GM12878 (cell line): ENCODE results near the gene CCDC47. TPM values are rescaled to one million over a fixed set of nuclear protein-coding genes. Genes with fewer than 3 reads are reported as not detected.

Experiments
- ATAC-seq: fragments of 200-7000 bp; cut with Tn5 transposase; 3 replicates; pipeline ENCODE4 v1.9.1; 2020; ENCODE audit warnings: mild to moderate bottlenecking, moderate library complexity
- BruUV-seq: library from RNA; stranded (reverse); fragments of 400-500 nt; replicated peaks from 2 replicates; lab custom pipeline; 2021; lab: Mats Ljungman, UMichigan
- CTCF ChIA-PET: fragments of 300-600 bp; sonication (Branson Sonifier 250); formaldehyde crosslinking; extraction: SDS; loops from one replicate; lab custom pipeline; 2021; ENCODE audit warnings: inconsistent platforms; lab: Yijun Ruan, JAX
- POLR2A ChIA-PET: fragments of 350-600 bp; formaldehyde crosslinking; extraction: SDS; loops from one replicate; lab custom pipeline; 2021; ENCODE audit warnings: inconsistent platforms; lab: Charles Lee
- RAD21 ChIA-PET: fragments of 300-600 bp; sonication (Branson Sonifier 250); formaldehyde crosslinking; loops from one replicate; lab custom pipeline; 2023; ENCODE audit warnings: antibody characterized with exemption; ENCODE audit not compliant: unreplicated experiment; lab: Charles Lee
- SMC1A ChIA-PET: fragments of 300-600 bp; sonication (Branson Sonifier 250); formaldehyde crosslinking; loops from one replicate; lab custom pipeline; 2023; ENCODE audit not compliant: unreplicated experiment, uncharacterized antibody; lab: Charles Lee
- DNase-seq: peaks from one replicate; pipeline ENCODE4 v3.0.0-alpha.2; 2011; ENCODE audit warnings: low read depth, low spot score
- FAIRE-seq: peaks from 3 replicates; lab custom pipeline; 2011; peaks lifted over from hg19 to GRCh38; lab: Jason Lieb, UNC
- H2AFZ ChIP-seq: 2 replicates; pipeline ENCODE4 v1.6.0; 2011; ENCODE audit warnings: low read depth, low read length, control low read depth; ENCODE audit not compliant: control insufficient read depth
- H3K27ac ChIP-seq: 2 replicates; pipeline ENCODE4 v1.5.1; 2011; ENCODE audit warnings: control low read depth; ENCODE audit not compliant: control insufficient read depth, insufficient read depth
- H3K27me3 ChIP-seq, 2 experiments: replicated peaks in 1 of 2; 2 replicates each; pipeline versions ENCODE4 v1.6.0 to v1.6.1; 2011; ENCODE audit warnings: low read length in 1 of 2; ENCODE audit not compliant: control insufficient read depth in 2 of 2, insufficient read depth in 2 of 2
- H3K36me3 ChIP-seq, 2 experiments: 2 replicates each; pipeline ENCODE4 v1.5.1; 2011; ENCODE audit warnings: low read length in 1 of 2; ENCODE audit not compliant: control insufficient read depth in 2 of 2, insufficient read depth in 2 of 2
- H3K4me1 ChIP-seq: 2 replicates; pipeline ENCODE4 v1.6.1; 2011; ENCODE audit warnings: mild to moderate bottlenecking, low read length, moderate library complexity, mixed read lengths; ENCODE audit not compliant: control insufficient read depth, insufficient read depth
- H3K4me2 ChIP-seq: 2 replicates; pipeline ENCODE4 v1.6.0; 2011; ENCODE audit warnings: control low read depth; ENCODE audit not compliant: control insufficient read depth, insufficient read depth
- H3K4me3 ChIP-seq: fragments of 200-600 bp; sonication (generic); 2 replicates; pipeline ENCODE4 v1.5.1; 2016
- H3K79me2 ChIP-seq: 2 replicates; pipeline ENCODE4 v1.6.0; 2011; ENCODE audit warnings: low read length; ENCODE audit not compliant: control insufficient read depth, insufficient read depth
- H3K9ac ChIP-seq: 2 replicates; pipeline ENCODE4 v1.8.0; 2011; ENCODE audit warnings: low read length, control low read depth, mixed read lengths; ENCODE audit not compliant: control insufficient read depth, insufficient read depth
- H3K9me3 ChIP-seq: replicated peaks from 3 replicates; pipeline ENCODE4 v1.5.1; 2011; ENCODE audit warnings: mild to moderate bottlenecking, low read length; ENCODE audit not compliant: control insufficient read depth, insufficient read depth
- H4K20me1 ChIP-seq: 2 replicates; pipeline ENCODE4 v1.6.0; 2011; ENCODE audit not compliant: control insufficient read depth, insufficient read depth
- BHLHE40 ChIP-seq, 2 experiments: fragments of 450-650 bp in 1 of 2; IDR thresholded peaks; 2 replicates each; pipeline ENCODE4 v1.6.1; 2011 to 2017; ENCODE audit warnings: low read depth in 2 of 2, borderline replicate concordance in 1 of 2, improper control_type of control experiment in 1 of 2, low read length in 1 of 2, mild to moderate bottlenecking in 1 of 2
- CBX3 ChIP-seq: fragments of 200-600 bp; sonication (generic); IDR thresholded peaks from 2 replicates; pipeline ENCODE4 v1.6.1; 2016; ENCODE audit warnings: low read depth, borderline replicate concordance
- CEBPZ ChIP-seq: fragments of 150-350 bp; IDR thresholded peaks from 2 replicates; pipeline ENCODE4 v1.6.1; 2016; ENCODE audit warnings: low read depth, low read length
- CHD1 ChIP-seq: IDR thresholded peaks from 2 replicates; pipeline ENCODE4 v1.6.1; 2012; ENCODE audit warnings: low read depth, low read length, improper control_type of control experiment
- ELK1 ChIP-seq: IDR thresholded peaks from 2 replicates; pipeline ENCODE4 v1.6.1; 2012; ENCODE audit warnings: low read depth, low read length, improper control_type of control experiment
- ESRRA ChIP-seq: IDR thresholded peaks from 2 replicates; pipeline ENCODE4 v1.6.1; 2012; ENCODE audit warnings: mild to moderate bottlenecking, low read length, improper control_type of control experiment
- HCFC1 ChIP-seq: fragments of 150-350 bp; IDR thresholded peaks from 2 replicates; pipeline ENCODE4 v1.6.1; 2014; ENCODE audit warnings: low read length
- HDAC2 ChIP-seq: fragments of 200-600 bp; sonication (generic); IDR thresholded peaks from 2 replicates; pipeline ENCODE4 v1.6.1; 2017
- JUND ChIP-seq: IDR thresholded peaks from 2 replicates; pipeline ENCODE4 v1.6.1; 2012; ENCODE audit warnings: low read depth, mild to moderate bottlenecking, low read length, improper control_type of control experiment, moderate library complexity
- MYC ChIP-seq: IDR thresholded peaks from 2 replicates; pipeline ENCODE4 v1.6.1; 2011; ENCODE audit warnings: mild to moderate bottlenecking, low read length, moderate library complexity, inconsistent platforms; ENCODE audit not compliant: insufficient read depth, insufficient replicate concordance, insufficient read length, severe bottlenecking
- NFYA ChIP-seq: IDR thresholded peaks from 2 replicates; pipeline ENCODE4 v1.6.1; 2011; ENCODE audit warnings: low read depth, mild to moderate bottlenecking, low read length, improper control_type of control experiment, borderline replicate concordance
- NRF1 ChIP-seq: conservative IDR thresholded peaks from 2 replicates; pipeline ENCODE4 v1.6.1; 2011; ENCODE audit warnings: mild to moderate bottlenecking, low read depth, low read length, improper control_type of control experiment
- SKIL ChIP-seq: fragments of 450-650 bp; IDR thresholded peaks from 2 replicates; pipeline ENCODE4 v1.6.1; 2017; ENCODE audit warnings: mild to moderate bottlenecking, low read depth, inconsistent platforms; ENCODE audit not compliant: poor library complexity, severe bottlenecking
- SMAD1 ChIP-seq: fragments of 450-650 bp; IDR thresholded peaks from 2 replicates; pipeline ENCODE4 v1.6.1; 2018; ENCODE audit warnings: mild to moderate bottlenecking, low read depth; ENCODE audit not compliant: partially characterized antibody
- WRNIP1 ChIP-seq: IDR thresholded peaks from 2 replicates; pipeline ENCODE4 v1.6.1; 2011; ENCODE audit warnings: low read depth, low read length, improper control_type of control experiment, borderline replicate concordance
- ZBED1 ChIP-seq: IDR thresholded peaks from 2 replicates; pipeline ENCODE4 v1.6.1; 2016; ENCODE audit warnings: borderline replicate concordance
- WGBS: methylation state at CpG from one replicate; pipeline ENCODE4 v1.1.6; 2016; ENCODE audit warnings: low lambda C conversion rate; ENCODE audit not compliant: insufficient replicate concordance, insufficient coverage; ENCODE audit errors: missing lambda C conversion rate; 5-methylcytosine and 5-hydroxymethylcytosine counted together
- in situ Hi-C: fragments of 300-500 bp; cut with MboI; formaldehyde crosslinking; loops from 9 replicates; pipeline ENCODE4 v1.14.3; 2018; ENCODE audit warnings: mixed read lengths
- intact Hi-C: fragments of 100-400 bp; cut with micrococcal nuclease; formaldehyde crosslinking; loops from one replicate; pipeline ENCODE4 v1.14.2; 2022; ENCODE audit not compliant: unreplicated experiment
- polyA plus RNA-seq, 11 experiments: library from polyadenylated mRNA; depleted of rRNA in 4 of 11; unstranded in 6 of 11; stranded (reverse) in 5 of 11; fragments of >200 nt; fragmentation: Nextera tagmentation in 4 of 11; fragmentation: Illumina TruSeq in 1 of 11; extraction: Ambion mirVana in 4 of 11; extraction: Trizol in 1 of 11; gene quantifications; 1 replicate in 1 of 11; 2 replicates in 10 of 11; pipeline versions ENCODE4 v1.2.1 to v1.2.3, GENCODE V29; 2011 to 2016; ENCODE audit warnings: inconsistent platforms in 2 of 11, missing spikeins in 2 of 11, low read depth in 1 of 11
- total RNA-seq, 4 experiments: library from RNA; depleted of rRNA in 3 of 4; stranded (reverse); fragments of >200 nt in 3 of 4; fragmentation: Illumina TruSeq in 1 of 4; extraction: Trizol in 1 of 4; gene quantifications; 2 replicates each; pipeline versions ENCODE4 v1.2.1 to v1.2.3, GENCODE V29; 2013 to 2021

Gene CCDC47
- total and polyA plus RNA-seq, 10 of the 15 experiments (the other 5 are each of a cell fraction or from before 2014, with no cell fraction given), result 13.6 to 81.4 (median 58.9) TPM

- H3K9ac ChIP-seq, result no peak overlapping the region
- ChIA-PET RAD21 (no interaction called here), POLR2A (interaction anchor here (0.6 to 1.1 kb wide), 3 partner anchors 9 to 11 kb away, joined by 3 read pairs; no protein-coding TSS in a partner anchor), CTCF (interaction anchor here (0.6 kb wide), 1 partner anchor 179 kb away, joined by 3 read pairs; no protein-coding TSS in a partner anchor), SMC1A (no interaction called here)
- FAIRE-seq, result no peak
- ATAC-seq, result no peak
- H3K79me2 ChIP-seq, result peaks cover 7% of the 10 kb centered on the region
- 66% methylated on average over 8 of the region's 10 CpGs for WGBS
- H3K4me3 ChIP-seq, result no peak overlapping the region
- BruUV-seq, result no TSS peak
- H3K4me1 ChIP-seq, result no peaks in the 10 kb centered on the region; the same call in 1 of the 2 replicates
- no peak overlapping the region for H2AFZ ChIP-seq
- peaks cover 10 to 24% of the 10 kb centered on the region in 2 experiments for H3K36me3 ChIP-seq
- no peak for DNase-seq
- in situ Hi-C loops (no loop called here), intact Hi-C loops (no loop called here)
- no peaks in the 10 kb centered on the region for H3K9me3 ChIP-seq
- H3K27ac ChIP-seq, result no peak overlapping the region
- no peak overlapping the region for H3K4me2 ChIP-seq
- H4K20me1 ChIP-seq, result peaks cover 2% of the 10 kb centered on the region; the same call in 1 of the 2 replicates
- no peaks in the 10 kb centered on the region for H3K27me3 ChIP-seq
- no peak for TF ChIP-seq BHLHE40 (IDR thresholded peaks at IDR 0.05; ENCODE audit: borderline replicate concordance in 1 of 2, low read depth in 2 of 2, low read length in 1 of 2)
- no peak for TF ChIP-seq WRNIP1
- TF ChIP-seq SMAD1, result no peak
- no peak for TF ChIP-seq MYC
- no peak for TF ChIP-seq SKIL
- TF ChIP-seq CBX3, result no peak
- no peak for TF ChIP-seq HCFC1
- TF ChIP-seq ELK1, result no peak
- no peak for TF ChIP-seq HDAC2
- no peak for TF ChIP-seq ESRRA
- no peak for TF ChIP-seq NRF1
- TF ChIP-seq ZBED1, result no peak
- TF ChIP-seq CHD1, result no peak
- TF ChIP-seq NFYA, result no peak
- TF ChIP-seq CEBPZ, result no peak
- no peak for TF ChIP-seq JUND
These were observed 12.4 kb downstream of the CCDC47 start for GRCh38 chr17:63760771-63761539.
